NB4 (cell line): ENCODE data around the gene SLC30A1.
A peak's percentile ranks its signal among the peaks of the same experiment; 100 is the strongest.
"Not testable (repeated sequence)": the region's sequence is repeated elsewhere in the genome, so short reads cannot be mapped to it uniquely, and the experiment has no call there.

Experiments used
- DNase-seq: peaks from one replicate; pipeline ENCODE4 v3.0.0; 2010; ENCODE audit warnings: low read depth
- H3K4me3 ChIP-seq: one replicate; pipeline ENCODE4 v1.5.1; 2011; ENCODE audit warnings: mild to moderate bottlenecking, low read depth, low read length, moderate library complexity
- CTCF ChIP-seq: IDR thresholded peaks from one replicate; pipeline ENCODE4 v1.5.1; 2012; ENCODE audit warnings: low read depth, low read length
- MYC ChIP-seq: IDR thresholded peaks from 2 replicates; pipeline ENCODE4 v1.6.1; 2011; ENCODE audit warnings: low read depth, low read length
- POLR2A ChIP-seq: IDR thresholded peaks from 2 replicates; pipeline ENCODE4 v1.6.1; 2011; ENCODE audit warnings: mild to moderate bottlenecking; ENCODE audit not compliant: insufficient read length; ENCODE audit errors: extremely low read depth
- TF ChIP-seq, protein P1 (sequence below): IDR thresholded peaks from 2 replicates; pipeline ENCODE4 v1.6.1; 2011; ENCODE audit warnings: low read depth, low read length

SLC30A1 gene

DNA sequence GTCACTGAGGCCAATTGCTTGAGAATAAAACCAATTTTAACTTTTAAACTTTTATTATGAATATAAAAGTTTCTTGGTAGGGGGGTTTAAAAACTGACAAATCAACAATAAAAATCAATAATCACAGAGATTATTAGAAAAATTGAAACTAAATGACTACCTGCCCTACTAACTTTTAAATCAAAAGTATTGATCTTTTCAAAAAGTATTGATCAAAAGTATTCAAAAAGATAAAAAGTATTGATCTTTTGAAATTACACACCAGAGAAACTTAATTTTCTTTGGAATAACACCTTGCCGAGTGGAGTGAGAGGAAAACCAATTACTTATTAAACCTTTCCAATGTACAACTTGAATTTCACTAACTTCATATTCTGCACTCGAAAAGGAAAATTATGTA is 2.2 kb downstream of the SLC30A1 start:
- peak overlapping the region; percentile 97 for H3K4me3 ChIP-seq
- DNase-seq = no peak
- no peak for TF ChIP-seq CTCF
- no peak for TF ChIP-seq POLR2A
- TF ChIP-seq, protein P1, sequence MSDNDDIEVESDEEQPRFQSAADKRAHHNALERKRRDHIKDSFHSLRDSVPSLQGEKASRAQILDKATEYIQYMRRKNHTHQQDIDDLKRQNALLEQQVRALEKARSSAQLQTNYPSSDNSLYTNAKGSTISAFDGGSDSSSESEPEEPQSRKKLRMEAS = no peak
- TF ChIP-seq MYC = no peak

- DNase-seq = no peak
- TF ChIP-seq POLR2A (no peak), MYC (no peak), CTCF (no peak)
- TF ChIP-seq, protein P1 = no peak
- peak overlapping the region; percentile 97 for H3K4me3 ChIP-seq
Measured at GRCh38 chr1:211574705-211575104, 4.3 kb downstream of the SLC30A1 start.

DNA sequence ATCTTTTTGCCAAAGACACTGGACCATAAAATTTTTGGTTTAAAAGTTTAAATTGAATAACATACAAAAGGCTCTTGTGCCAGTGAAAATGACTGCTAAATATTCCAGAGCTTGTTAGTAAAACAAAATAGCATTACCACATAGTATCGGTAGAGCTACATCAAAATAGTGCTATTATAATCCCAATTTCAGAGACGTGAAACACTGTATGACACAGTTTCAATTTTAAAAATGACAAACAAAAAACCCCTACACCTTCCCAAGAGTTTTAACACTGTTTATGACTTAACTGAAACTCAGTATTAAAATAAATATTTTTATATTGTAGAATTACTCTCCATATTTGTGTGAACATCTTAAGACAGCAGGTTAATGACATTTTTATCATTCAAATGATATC is 7.0 kb downstream of the SLC30A1 start:
- H3K4me3 ChIP-seq = no peak overlapping the region
- TF ChIP-seq CTCF (no peak), MYC (no peak), POLR2A (no peak)
- TF ChIP-seq, protein P1 = no peak
- DNase-seq = no peak

- not testable (repeated sequence) for H3K4me3 ChIP-seq, DNase-seq
Measured at GRCh38 chr1:211570378-211570777, 8.6 kb downstream of the SLC30A1 start.

- TF ChIP-seq, protein P1 = no peak
- TF ChIP-seq POLR2A (no peak), MYC (no peak), CTCF (no peak)
- no peak for DNase-seq
- H3K4me3 ChIP-seq = no peak overlapping the region
Measured at GRCh38 chr1:211566431-211567025, 12.4 kb downstream of the SLC30A1 start.

GRCh38 chr1:211564084-211564483 is 14.9 kb downstream of the SLC30A1 start:
- H3K4me3 ChIP-seq = no peak overlapping the region
- DNase-seq = no peak
- no peak for TF ChIP-seq CTCF
- TF ChIP-seq, protein P1 = no peak
- no peak for TF ChIP-seq POLR2A
- TF ChIP-seq MYC = no peak
